Measurements from ENCODE around the gene PPFIA4.
"Not testable (repeated sequence)": the region's sequence is repeated elsewhere in the genome, so short reads cannot be mapped to it uniquely, and the experiment has no call there.

Gene PPFIA4

DNA sequence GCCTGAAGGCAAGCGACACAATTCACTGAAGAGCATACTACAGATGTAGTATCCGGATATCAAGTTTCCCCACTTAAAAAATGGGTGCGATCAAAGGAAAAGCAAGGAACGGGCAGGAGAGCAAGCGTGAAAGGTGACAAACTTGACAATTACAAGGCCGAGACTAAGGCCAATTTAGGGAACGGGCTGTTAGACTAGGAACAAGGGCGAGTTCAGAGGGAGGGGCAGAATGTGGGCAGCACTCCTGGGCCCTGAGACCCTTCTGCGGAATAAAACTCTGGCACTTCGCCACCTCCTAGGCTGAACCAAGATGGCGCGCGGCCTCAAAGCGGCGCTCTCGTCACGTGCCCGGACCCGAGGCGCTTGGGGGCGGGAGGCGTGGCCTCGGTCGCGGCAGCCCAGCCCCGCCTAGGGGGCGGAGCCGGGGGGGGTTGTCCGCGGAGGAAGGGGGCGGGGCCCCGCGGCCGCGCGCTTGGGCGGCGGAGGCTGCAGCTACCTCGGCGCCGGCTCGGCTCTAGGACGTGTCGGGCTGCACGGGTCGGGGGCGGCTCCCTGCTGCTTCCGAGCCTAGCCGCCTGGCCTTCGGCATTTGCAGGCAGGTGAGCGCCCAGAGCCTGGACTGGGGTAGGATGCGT lies at the start of gene PPFIA4:
TSS of gene PPFIA4 (plus strand) at position 461 of the 635 bp plus-strand sequence. CDS start 12,518 bp downstream, outside the sequence.
- in situ Hi-C loops (cut with HindIII; ENCODE audit: low sequenced_read_pairs) = no loop called here

DNA sequence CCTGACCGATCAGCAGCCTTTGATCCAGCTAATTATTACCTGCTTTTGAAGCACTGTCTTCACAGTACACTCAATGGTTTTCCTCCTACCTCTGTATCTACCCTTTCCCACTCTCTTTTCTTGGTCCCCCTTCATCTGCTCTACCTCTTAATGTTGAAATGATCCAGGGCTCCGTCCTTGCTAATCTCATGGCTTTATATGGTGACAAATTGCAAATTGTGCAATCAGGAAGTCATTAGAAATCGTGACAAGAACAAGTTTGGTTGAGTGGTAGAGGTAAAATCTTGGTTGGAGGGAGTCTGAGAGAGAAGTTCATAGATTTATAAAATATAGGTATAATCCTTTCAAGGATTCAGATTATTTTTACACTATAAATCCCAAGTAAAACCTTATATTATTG lies 49.7 kb upstream of the PPFIA4 start:
- in situ Hi-C loops (cut with HindIII; ENCODE audit: low sequenced_read_pairs) = no loop called here

DNA sequence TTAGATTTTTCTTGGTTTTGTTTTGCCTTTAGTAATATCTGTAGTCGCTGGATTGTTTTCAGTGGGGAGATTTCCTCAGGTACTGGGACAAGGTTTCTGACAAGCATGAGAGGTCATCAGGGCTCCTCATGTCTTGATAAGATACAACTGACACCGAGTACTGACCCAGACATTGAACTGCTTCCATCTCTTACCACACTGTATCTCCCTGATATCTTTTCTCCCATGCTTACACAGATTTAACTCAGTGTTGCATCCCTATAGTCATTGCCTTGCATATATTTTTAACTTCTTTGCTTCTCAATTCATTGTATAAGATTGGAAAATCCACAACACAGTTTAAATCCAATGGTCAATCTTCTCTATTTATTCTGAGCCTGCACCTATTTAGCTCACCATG lies 46.8 kb upstream of the PPFIA4 start:
- in situ Hi-C loops (cut with HindIII; ENCODE audit: low sequenced_read_pairs) = no loop called here

- in situ Hi-C loops (cut with HindIII; ENCODE audit: low sequenced_read_pairs) = no loop called here
Observed at GRCh38 chr1:202981939-202982338, 44.4 kb upstream of the PPFIA4 start.

DNA sequence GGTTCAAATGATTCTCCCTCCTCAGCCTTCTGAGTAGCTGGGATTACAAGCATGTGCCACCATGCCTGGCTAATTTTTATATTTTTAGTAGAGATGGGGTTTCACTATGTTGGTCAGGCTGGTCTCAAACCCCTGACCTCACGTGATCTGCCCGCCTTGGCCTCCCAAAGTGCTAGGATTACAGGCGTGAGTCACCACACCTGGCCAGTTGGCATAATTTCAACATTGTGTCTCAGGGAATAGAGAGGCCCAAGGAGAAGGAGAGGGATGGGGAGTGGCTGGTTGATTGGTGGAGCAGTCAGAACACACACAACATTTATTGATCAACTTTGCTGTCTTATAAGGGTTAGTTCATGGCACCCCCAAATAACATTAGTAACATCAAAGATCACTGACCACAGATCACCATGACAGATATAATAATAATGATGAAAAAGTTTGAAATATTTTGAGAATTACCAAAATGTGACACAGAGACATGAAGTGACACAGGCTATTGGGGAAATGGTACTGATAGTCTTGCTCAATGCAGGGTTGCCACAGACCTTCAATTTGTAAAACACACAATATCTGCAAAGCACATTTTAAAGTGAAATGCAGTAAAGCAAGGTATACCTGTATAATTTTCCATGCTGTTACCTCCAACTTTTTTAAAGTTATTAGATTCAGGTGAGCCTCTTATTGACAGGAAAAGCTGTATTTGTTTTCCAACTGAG lies 43.4 kb upstream of the PPFIA4 start:
- in situ Hi-C loops (cut with HindIII; ENCODE audit: low sequenced_read_pairs) = no loop called here

DNA sequence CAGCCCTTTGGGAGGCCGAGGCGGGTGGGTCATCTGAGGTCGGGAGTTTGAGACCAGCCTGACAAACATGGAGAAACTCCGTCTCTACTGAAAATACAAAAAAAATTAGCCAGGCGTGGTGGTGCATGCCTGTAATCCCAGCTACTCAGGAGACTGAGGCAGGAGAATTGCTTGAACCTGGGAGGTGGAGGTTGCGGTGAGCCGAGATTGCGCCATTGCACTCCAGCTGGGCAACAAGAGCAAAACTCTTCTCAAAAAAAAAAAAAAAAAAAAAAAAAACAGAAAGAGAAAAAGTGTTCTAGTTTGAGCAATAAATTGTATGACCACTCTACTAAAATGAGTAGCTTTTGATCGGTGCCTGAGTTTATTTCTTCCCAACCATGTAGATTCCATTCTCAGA lies 40.2 kb upstream of the PPFIA4 start:
- in situ Hi-C loops (cut with HindIII; ENCODE audit: low sequenced_read_pairs) = not testable (repeated sequence)

GRCh38 chr1:202987255-202987654 lies 39.0 kb upstream of the PPFIA4 start:
- in situ Hi-C loops (cut with HindIII; ENCODE audit: low sequenced_read_pairs) = no loop called here

DNA sequence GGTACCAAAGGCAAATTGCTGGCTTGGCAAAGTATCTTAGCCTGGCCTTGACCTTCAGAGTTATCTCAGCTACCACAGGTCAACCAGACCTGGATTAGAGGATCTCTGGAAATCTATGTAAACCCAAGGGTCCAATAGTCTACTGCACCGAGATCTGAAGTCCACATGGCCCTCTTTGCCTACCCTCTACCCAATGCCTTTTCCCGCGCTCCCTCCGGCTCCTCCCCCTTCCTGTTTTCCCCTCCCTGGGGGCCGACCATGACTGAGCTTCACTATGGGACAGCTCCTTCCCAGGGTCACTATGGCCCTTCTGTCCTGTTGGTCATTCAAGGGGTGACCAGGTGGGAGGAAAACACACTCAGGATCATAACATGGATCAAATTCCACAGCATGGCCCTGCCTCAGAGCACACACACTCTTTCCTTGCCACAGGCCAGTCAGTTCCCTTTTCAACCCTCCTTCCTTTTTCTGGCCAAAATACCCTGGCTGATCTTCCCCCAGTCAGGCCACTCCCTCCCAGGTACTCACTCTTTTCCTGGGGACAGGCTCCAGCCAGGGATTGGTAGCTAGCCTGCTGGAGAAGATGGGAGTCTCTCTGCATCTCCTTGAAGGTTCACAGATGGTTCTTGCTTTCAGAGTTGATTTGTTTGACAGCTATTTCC lies 38.2 kb upstream of the PPFIA4 start:
- in situ Hi-C loops (cut with HindIII; ENCODE audit: low sequenced_read_pairs) = no loop called here

DNA sequence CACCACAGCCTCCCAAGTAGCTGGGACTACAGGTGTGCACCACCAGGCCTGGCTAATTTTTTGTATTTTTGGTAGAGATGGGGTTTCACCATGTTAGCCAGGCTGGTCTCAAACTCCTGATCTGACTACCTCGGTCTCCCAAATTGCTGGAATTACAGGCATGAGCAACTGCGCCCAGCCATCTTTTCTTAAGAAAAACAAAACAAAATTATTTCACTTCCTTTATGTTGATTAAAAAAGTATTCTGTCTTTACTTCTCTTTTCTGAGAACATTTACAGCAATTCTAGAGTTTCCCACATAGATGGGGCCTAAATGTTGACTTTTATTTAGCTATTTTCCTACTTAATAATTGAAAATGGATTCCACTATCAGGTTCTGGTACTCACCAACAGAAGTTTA lies 36.4 kb upstream of the PPFIA4 start:
- in situ Hi-C loops (cut with HindIII; ENCODE audit: low sequenced_read_pairs) = no loop called here

- in situ Hi-C loops (cut with HindIII; ENCODE audit: low sequenced_read_pairs) = no loop called here
Observed at GRCh38 chr1:202991112-202991511, 35.2 kb upstream of the PPFIA4 start.

GRCh38 chr1:202994756-202995155 lies 31.5 kb upstream of the PPFIA4 start:
- in situ Hi-C loops (cut with HindIII; ENCODE audit: low sequenced_read_pairs) = no loop called here

GRCh38 chr1:202998836-202999750 lies 27.2 kb upstream of the PPFIA4 start:
- in situ Hi-C loops (cut with HindIII; ENCODE audit: low sequenced_read_pairs) = no loop called here

DNA sequence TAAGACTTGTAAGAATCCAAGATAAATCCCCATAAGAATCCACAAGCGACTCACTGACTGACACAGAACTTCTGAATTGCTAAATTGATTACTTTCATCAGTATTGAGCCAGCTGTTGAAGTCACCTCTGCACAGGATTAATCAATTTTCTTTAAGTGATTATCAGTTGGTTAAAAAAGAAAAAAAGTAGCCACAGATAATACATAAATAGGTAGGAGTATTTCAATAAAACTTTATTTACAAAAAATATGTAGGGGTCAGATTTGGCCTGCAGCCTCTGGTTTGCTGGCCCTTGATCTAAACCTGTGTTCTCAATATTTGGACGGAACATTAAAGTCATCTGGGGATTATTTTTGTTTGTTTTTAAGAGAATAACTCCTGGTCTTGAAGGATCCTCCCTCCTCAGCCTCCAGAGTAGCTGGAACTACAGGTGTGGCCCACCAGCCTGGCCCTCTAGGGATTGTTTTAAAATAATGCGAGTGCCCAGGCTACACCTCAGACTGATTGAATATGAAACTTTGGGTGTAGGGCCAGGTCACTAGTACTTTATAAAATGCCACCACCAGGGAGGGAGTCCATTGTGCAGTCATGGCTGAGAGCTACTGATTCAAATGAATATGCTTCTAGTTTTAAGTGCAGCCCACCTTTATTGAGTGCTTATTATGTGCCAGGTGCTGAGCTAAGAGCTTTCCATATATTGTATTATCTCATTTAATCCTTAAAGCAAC lies 25.9 kb upstream of the PPFIA4 start:
- in situ Hi-C loops (cut with HindIII; ENCODE audit: low sequenced_read_pairs) = no loop called here

GRCh38 chr1:203001986-203002385 lies 24.3 kb upstream of the PPFIA4 start:
- in situ Hi-C loops (cut with HindIII; ENCODE audit: low sequenced_read_pairs) = no loop called here

GRCh38 chr1:203002951-203003350 lies 23.3 kb upstream of the PPFIA4 start:
- in situ Hi-C loops (cut with HindIII; ENCODE audit: low sequenced_read_pairs) = no loop called here

GRCh38 chr1:203005395-203006142 lies 20.7 kb upstream of the PPFIA4 start:
- in situ Hi-C loops (cut with HindIII; ENCODE audit: low sequenced_read_pairs) = not testable (repeated sequence)

DNA sequence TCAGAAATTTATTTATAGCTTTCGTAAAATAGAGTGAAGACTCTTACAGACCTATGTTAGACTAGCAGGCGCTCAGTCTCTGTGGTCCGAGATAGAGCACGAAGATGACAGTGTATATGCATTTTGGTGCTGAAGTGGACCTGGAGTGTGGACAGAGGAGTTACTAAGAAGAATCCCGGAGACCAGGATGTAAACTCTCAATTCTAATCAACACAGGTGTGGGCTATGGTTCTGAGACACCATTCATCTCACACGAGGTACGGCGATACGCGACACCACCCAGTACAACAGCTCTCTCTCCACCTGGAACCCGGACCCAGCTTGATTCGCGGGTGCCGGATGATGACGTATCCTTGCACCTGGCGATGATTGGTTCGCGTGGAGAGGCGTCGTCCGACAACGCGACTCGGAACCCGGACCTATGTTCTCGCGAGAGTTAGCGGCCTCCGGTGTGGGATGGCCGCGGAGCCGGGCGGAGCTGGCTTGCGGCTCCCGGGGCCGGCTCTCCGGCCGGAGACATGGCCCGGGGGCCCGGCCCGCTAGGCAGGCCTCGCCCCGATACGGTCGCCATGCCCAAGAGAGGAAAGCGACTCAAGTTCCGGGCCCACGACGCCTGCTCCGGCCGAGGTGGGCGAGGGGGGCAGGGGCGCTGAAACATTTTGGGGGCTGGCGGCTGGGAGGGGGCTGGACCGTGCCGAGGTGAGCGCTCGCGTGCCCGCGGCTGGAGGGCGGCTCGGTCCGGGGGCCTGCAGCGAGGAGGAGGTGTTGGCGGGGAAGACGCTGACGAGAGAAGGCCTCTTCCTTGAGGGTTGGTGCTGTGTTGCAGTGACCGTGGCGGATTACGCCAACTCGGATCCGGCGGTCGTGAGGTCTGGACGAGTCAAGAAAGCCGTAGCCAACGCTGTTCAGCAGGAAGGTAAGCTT lies 19.1 kb upstream of the PPFIA4 start, which contains the start of gene TMEM183A:
TSS of gene TMEM183A (plus strand) at position 427 of the 924 bp plus-strand sequence. CDS start at position 519, 92 bp downstream.
- in situ Hi-C loops (cut with HindIII; ENCODE audit: low sequenced_read_pairs) = no loop called here

DNA sequence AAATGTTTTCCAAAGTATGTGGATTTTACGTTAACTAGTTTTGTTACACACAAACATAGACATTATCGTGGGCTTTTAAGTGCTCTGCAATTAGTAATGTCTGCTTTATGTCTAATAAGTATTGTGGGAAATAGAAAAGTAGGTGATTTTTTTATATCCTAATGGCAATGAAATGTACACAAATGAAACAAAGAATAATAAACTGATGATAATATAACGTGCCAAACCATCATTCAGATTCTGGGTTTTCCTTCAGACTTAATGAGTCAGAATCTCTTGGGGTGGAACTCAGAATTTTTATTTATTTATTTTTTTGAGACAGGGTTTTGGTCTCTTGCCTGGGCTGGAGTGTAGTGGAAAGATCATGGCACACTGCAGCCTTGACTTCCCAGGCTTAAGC lies 17.1 kb upstream of the PPFIA4 start:
- in situ Hi-C loops (cut with HindIII; ENCODE audit: low sequenced_read_pairs) = no loop called here
